Activated naive CD8-positive, alpha-beta T cell treated with anti-CD3 and anti-CD28 coated beads, Interleukin-2, amount 50 U/mL, for 24 hours (primary cell): ENCODE measurements around the gene RRP36.

ENCODE experiments used
- ATAC-seq: fragments of 150-1000 bp; cut with Tn5 transposase; one replicate; pipeline ENCODE4 v1.10.0; 2021
- DNase-seq: peaks from one replicate; pipeline ENCODE4 v3.0.0; 2021
- H3K27ac Mint-ChIP-seq: one replicate; pipeline ENCODE4 v1.8.0; 2021; ENCODE audit warnings: mild to moderate bottlenecking, mixed read lengths
- H3K27me3 Mint-ChIP-seq: one replicate; pipeline ENCODE4 v1.8.0; 2021; ENCODE audit warnings: mixed read lengths
- H3K36me3 Mint-ChIP-seq: one replicate; pipeline ENCODE4 v1.8.0; 2021; ENCODE audit warnings: low read depth, mixed read lengths
- H3K4me1 Mint-ChIP-seq: one replicate; pipeline ENCODE4 v1.8.0; 2021; ENCODE audit warnings: mixed read lengths
- H3K4me3 Mint-ChIP-seq: one replicate; pipeline ENCODE4 v1.8.0; 2021; ENCODE audit warnings: mild to moderate bottlenecking, moderate library complexity, mixed read lengths
- H3K9me3 Mint-ChIP-seq: one replicate; pipeline ENCODE4 v1.8.0; 2021; ENCODE audit warnings: mixed read lengths

Gene RRP36

GRCh38 chr6:43016176-43016942, 5.1 kb upstream of the RRP36 start:
- peaks cover 63% of the 10 kb centered on the region for H3K4me1 Mint-ChIP-seq

DNA sequence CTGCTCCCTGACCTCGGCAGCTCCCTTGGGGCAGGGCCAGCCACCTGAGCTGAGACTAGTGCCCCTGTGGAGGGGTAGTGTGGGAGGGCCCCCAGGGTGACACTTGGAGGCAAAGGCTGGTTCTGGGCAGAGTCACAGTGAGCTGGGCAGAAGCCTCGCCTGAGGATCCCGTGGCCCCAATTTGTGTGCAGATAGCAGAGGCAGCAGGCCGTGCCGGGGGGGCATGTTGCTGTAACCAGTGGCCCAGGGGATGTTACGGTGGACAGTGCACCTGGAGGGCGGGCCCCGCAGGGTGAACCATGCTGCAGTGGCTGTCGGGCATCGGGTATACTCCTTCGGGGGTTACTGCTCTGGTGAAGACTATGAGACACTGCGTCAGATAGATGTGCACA, 4.5 kb upstream of the RRP36 start:
- H3K4me1 Mint-ChIP-seq: peaks cover 61% of the 10 kb centered on the region
- ATAC-seq (no peak), DNase-seq (no peak)
- no peak overlapping the region for H3K4me3 Mint-ChIP-seq
- peaks cover 35% of the 10 kb centered on the region for H3K36me3 Mint-ChIP-seq
- no peak overlapping the region for H3K27ac Mint-ChIP-seq
- no peaks in the 10 kb centered on the region for H3K9me3 Mint-ChIP-seq
- H3K27me3 Mint-ChIP-seq: no peaks in the 10 kb centered on the region

More at GRCh38 chr6:43016176-43016942, 5.1 kb upstream of the RRP36 start:
- Mint-ChIP-seq H3K27me3 (no peaks in the 10 kb centered on the region), H3K36me3 (peaks cover 39% of the 10 kb centered on the region), H3K4me3 (peak overlapping the region; percentile 33), H3K9me3 (no peaks in the 10 kb centered on the region), H3K27ac (peak overlapping the region; percentile 55)
- DNase-seq: no peak
- no peak for ATAC-seq

DNA sequence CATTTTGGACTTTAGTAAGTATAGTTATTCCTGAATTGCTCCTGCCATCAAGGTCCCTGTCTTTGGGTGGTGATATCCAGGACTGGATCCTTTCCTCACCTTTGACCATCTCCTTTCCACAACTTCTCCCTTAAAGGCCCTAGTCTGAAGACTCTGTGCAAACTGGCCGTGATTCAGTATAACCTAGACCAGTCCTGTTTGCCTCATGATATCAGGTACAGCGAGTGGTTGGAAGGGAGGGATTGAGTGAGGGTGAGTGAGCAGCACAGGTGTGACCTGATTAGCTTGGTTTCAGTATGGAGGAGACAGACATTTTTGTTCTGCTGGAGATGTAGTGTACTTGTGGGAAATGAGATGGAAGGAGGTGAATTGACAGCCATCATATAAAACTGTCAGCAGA, 2.3 kb upstream of the RRP36 start:
- Mint-ChIP-seq H3K27ac (peak overlapping the region; percentile 14), H3K9me3 (no peaks in the 10 kb centered on the region), H3K4me3 (no peak overlapping the region), H3K27me3 (no peaks in the 10 kb centered on the region), H3K36me3 (peaks cover 23% of the 10 kb centered on the region), H3K4me1 (peaks cover 56% of the 10 kb centered on the region)
- ATAC-seq (no peak), DNase-seq (no peak)

DNA sequence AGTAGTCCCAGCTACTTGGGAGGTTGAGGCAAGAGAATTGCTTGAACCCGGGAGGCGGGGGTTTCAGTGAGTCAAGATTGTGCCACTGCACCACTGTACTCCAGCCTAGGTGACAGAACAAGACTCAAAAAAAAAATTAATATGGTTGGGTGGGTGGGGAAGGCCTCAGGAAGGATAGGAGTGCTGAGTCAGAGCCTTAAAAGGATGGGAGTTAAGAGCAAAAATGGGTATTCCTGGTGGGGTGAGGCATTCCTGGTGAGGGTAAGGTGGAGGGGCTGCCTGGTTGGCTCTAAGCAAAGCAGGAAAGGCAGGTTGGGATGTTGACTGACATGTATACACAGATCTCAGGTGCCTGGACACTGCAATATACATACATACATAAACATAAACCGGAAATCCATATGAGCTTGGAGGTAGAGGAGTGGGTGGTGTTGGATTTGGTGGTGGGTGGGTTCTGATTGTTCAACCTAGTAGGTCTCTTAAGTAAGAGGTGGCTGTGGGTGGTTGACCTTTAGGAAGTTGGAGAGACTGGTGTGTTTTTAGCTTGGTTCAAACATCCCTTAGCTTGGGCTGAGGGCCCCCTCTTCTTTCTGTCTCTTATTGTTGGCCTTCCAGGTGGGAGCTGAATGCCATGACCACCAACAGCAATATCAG, 1.2 kb upstream of the RRP36 start:
- H3K4me3 Mint-ChIP-seq: peak overlapping the region; percentile 43
- H3K27me3 Mint-ChIP-seq: no peaks in the 10 kb centered on the region
- ATAC-seq: no peak
- DNase-seq: no peak
- peaks cover 33% of the 10 kb centered on the region for H3K36me3 Mint-ChIP-seq
- peaks cover 58% of the 10 kb centered on the region for H3K4me1 Mint-ChIP-seq
- H3K9me3 Mint-ChIP-seq: no peaks in the 10 kb centered on the region
- peak overlapping the region; percentile 61 for H3K27ac Mint-ChIP-seq

- Mint-ChIP-seq H3K9me3 (no peaks in the 10 kb centered on the region), H3K36me3 (peaks cover 33% of the 10 kb centered on the region), H3K4me3 (peak overlapping the region; percentile 98), H3K27me3 (no peaks in the 10 kb centered on the region), H3K4me1 (peaks cover 54% of the 10 kb centered on the region), H3K27ac (peak overlapping the region; percentile 94)
- DNase-seq: no peak
- no peak for ATAC-seq
Measured at GRCh38 chr6:43020847-43021246, 576 bp upstream of the RRP36 start.

DNA sequence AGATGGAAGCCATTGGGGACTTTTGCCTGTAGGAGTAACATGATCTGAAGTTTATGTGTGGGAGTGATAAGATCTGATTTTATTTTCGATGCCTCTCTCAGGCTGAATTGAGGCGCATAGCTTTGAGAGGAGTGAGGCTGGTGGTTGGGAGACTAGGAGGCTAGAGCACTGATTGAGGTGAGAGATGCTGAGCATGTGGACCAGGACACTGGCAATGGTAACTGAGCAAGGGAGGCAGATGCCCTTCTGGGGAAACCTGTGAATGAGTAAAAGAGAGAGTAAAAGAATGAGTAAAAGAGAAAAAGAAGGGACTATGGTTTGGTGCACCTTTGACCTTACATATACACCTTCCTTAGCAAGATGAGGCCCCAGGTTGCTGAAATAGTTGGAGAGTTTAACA, 3.0 kb downstream of the RRP36 start:
- no peaks in the 10 kb centered on the region for H3K9me3 Mint-ChIP-seq
- H3K4me1 Mint-ChIP-seq: peaks cover 38% of the 10 kb centered on the region
- H3K27ac Mint-ChIP-seq: peak overlapping the region; percentile 74
- peak overlapping the region; percentile 7 for H3K4me3 Mint-ChIP-seq
- H3K27me3 Mint-ChIP-seq: no peaks in the 10 kb centered on the region
- no peak for DNase-seq
- peaks cover 38% of the 10 kb centered on the region for H3K36me3 Mint-ChIP-seq
- ATAC-seq: no peak

DNA sequence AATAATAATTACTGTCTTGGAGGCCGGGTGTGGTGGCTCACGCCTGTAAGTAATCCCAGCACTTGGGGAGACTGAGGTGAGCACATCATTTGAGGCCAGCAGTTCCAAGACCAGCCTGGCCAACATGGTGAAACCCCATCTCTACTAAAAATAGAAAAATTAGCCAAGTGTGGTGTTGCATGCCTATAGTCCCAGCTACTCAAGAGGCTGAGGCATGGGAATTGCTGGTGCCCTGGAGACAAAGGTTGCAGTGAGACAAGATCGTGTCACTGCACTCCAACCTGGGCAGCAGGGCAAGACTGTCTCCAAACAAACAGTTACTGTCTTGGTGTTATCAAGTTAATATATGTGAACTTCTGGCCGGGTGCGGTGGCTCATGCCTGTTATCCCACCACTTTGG, 4.9 kb downstream of the RRP36 start:
- no peaks in the 10 kb centered on the region for H3K27me3 Mint-ChIP-seq
- H3K4me1 Mint-ChIP-seq: peaks cover 27% of the 10 kb centered on the region
- H3K4me3 Mint-ChIP-seq: no peak overlapping the region
- peaks cover 43% of the 10 kb centered on the region for H3K36me3 Mint-ChIP-seq
- DNase-seq: no peak
- H3K9me3 Mint-ChIP-seq: no peaks in the 10 kb centered on the region
- H3K27ac Mint-ChIP-seq: no peak overlapping the region
- no peak for ATAC-seq

DNA sequence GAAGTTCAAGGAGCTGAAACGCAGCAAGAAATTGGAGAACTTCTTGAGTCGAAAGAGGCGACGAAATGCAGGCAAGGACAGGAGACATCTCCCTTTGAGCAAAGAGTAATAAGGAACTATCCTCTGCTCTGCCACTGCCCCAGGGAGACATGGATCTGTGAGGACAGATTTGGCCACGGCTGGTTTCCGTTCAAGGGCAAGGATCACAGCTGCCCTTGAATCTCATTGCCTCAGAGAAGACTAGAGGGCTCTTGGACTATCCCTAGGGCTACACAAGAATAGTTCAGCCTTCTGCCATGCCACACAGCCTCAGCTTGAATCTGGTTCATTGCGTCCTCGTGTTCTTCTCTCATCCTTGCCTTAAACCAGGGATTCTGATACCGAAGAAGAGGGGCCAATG, 7.7 kb downstream of the RRP36 start:
- H3K36me3 Mint-ChIP-seq: peaks cover 54% of the 10 kb centered on the region
- ATAC-seq (no peak), DNase-seq (no peak)
- no peak overlapping the region for H3K4me3 Mint-ChIP-seq
- no peak overlapping the region for H3K27ac Mint-ChIP-seq
- H3K27me3 Mint-ChIP-seq: no peaks in the 10 kb centered on the region
- H3K4me1 Mint-ChIP-seq: peaks cover 10% of the 10 kb centered on the region
- no peaks in the 10 kb centered on the region for H3K9me3 Mint-ChIP-seq

DNA sequence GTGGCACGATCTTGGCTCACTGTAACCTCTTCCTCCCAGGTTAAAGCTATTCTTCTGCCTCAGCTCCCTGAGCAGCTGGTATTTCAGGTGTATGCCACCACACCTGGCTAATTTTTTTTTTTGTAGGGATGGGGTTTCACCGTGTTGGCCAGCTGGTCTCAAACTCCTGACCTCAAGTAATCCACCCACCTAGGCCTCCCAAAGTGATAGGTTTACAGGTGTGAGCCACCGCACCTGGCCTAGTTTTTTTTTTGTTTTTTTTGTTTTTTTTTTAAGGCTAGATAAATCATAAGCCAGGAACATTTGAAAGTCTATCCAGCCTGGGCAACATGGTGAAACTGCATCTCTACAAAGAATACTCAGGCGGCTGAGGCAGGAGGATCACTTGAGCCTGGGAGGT, 10.9 kb downstream of the RRP36 start:
- H3K27me3 Mint-ChIP-seq: no peaks in the 10 kb centered on the region
- H3K27ac Mint-ChIP-seq: no peak overlapping the region
- H3K4me3 Mint-ChIP-seq: no peak overlapping the region
- peaks cover 45% of the 10 kb centered on the region for H3K36me3 Mint-ChIP-seq
- DNase-seq (no peak), ATAC-seq (no peak)
- H3K4me1 Mint-ChIP-seq: no peaks in the 10 kb centered on the region
- H3K9me3 Mint-ChIP-seq: no peaks in the 10 kb centered on the region

- H3K4me1 Mint-ChIP-seq: no peaks in the 10 kb centered on the region
- ATAC-seq (no peak), DNase-seq (no peak)
- H3K36me3 Mint-ChIP-seq: peaks cover 48% of the 10 kb centered on the region
- H3K27ac Mint-ChIP-seq: no peak overlapping the region
- H3K4me3 Mint-ChIP-seq: no peak overlapping the region
- no peaks in the 10 kb centered on the region for H3K27me3 Mint-ChIP-seq
- no peaks in the 10 kb centered on the region for H3K9me3 Mint-ChIP-seq
Measured at GRCh38 chr6:43033496-43034189, 12.2 kb downstream of the RRP36 start.

GRCh38 chr6:43034190-43034525, 12.7 kb downstream of the RRP36 start:
- DNase-seq (no peak), ATAC-seq (no peak)
- no peak overlapping the region for H3K27ac Mint-ChIP-seq
- H3K4me1 Mint-ChIP-seq: no peaks in the 10 kb centered on the region
- H3K36me3 Mint-ChIP-seq: peaks cover 43% of the 10 kb centered on the region
- no peaks in the 10 kb centered on the region for H3K27me3 Mint-ChIP-seq
- no peak overlapping the region for H3K4me3 Mint-ChIP-seq
- no peaks in the 10 kb centered on the region for H3K9me3 Mint-ChIP-seq

DNA sequence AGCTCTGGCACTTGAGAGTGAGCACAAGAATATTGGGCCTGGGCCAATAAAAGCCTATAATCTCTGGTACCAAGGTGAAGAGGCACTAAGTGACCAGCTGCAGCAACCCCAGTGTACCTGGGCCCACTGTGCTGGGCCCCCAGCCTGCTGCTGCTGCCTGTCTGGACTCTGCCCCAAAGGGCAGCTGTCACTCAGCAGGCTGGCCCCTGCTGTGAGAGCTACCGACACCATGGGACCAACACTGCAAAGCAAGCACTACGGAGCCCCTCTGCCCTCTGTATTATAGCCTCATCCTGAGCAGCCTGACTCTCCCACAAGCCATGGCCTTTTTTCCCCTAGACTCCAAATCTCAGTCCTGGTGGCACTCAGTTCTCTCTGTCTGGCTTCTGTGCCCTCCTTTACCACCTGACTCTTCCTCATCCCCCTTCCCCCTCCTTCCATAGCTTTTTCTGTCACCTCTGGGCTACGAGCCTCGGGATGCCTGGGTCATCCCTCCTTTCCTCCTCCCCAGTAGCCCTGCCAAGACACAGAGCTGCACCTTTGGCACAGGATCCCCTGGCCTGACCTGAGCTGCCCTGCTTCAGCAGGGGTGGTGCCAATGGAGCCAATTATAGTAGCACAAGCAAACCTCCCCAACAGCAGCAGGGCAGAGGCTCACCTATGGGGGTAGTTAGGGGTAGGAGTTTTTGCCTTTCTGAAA, 14.2 kb downstream of the RRP36 start:
- H3K36me3 Mint-ChIP-seq: peaks cover 39% of the 10 kb centered on the region
- no peaks in the 10 kb centered on the region for H3K27me3 Mint-ChIP-seq
- no peaks in the 10 kb centered on the region for H3K4me1 Mint-ChIP-seq
- DNase-seq: no peak
- no peak for ATAC-seq
- no peak overlapping the region for H3K4me3 Mint-ChIP-seq
- no peaks in the 10 kb centered on the region for H3K9me3 Mint-ChIP-seq
- no peak overlapping the region for H3K27ac Mint-ChIP-seq

DNA sequence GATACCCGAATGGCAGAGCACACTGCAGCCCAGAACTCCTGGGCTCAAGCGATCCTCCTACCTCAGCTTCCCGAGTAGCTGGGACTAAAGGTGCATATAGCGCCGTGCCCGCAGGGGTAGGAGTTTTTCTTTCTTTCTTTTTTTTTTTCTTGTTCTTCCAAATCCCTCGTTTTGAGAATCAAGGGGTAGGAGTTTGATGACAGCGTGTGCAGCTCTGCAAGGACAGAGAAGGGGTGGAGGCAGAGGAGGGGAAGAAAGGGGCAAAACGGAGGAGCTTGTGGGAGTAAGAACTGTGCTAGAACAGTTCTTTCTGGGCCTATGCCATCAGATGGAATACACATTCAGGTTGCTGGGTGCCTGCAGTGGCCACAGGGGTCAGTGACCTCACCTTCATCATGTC, 15.3 kb downstream of the RRP36 start:
- Mint-ChIP-seq H3K36me3 (peaks cover 37% of the 10 kb centered on the region), H3K9me3 (no peaks in the 10 kb centered on the region), H3K27ac (no peak overlapping the region), H3K4me1 (no peaks in the 10 kb centered on the region), H3K4me3 (no peak overlapping the region), H3K27me3 (no peaks in the 10 kb centered on the region)
- DNase-seq: no peak
- no peak for ATAC-seq

- Mint-ChIP-seq H3K4me3 (no peak overlapping the region), H3K27ac (no peak overlapping the region)
Measured at GRCh38 chr6:43037197-43037596, 15.8 kb downstream of the RRP36 start.

More at GRCh38 chr6:43037197-43037596, 15.8 kb downstream of the RRP36 start:
- Mint-ChIP-seq H3K4me1 (no peaks in the 10 kb centered on the region), H3K36me3 (peaks cover 36% of the 10 kb centered on the region), H3K9me3 (no peaks in the 10 kb centered on the region), H3K27me3 (no peaks in the 10 kb centered on the region)
- ATAC-seq (no peak), DNase-seq (no peak)
